ENCODE measurements around the gene UBFD1. TPM values are rescaled to one million over a fixed set of nuclear protein-coding genes. Genes with fewer than 3 reads are reported as not detected.

The UBFD1 gene
- total RNA-seq, 4 donors from 2014 or later: 31.9 to 53.6 (median 45.4) TPM

DNA sequence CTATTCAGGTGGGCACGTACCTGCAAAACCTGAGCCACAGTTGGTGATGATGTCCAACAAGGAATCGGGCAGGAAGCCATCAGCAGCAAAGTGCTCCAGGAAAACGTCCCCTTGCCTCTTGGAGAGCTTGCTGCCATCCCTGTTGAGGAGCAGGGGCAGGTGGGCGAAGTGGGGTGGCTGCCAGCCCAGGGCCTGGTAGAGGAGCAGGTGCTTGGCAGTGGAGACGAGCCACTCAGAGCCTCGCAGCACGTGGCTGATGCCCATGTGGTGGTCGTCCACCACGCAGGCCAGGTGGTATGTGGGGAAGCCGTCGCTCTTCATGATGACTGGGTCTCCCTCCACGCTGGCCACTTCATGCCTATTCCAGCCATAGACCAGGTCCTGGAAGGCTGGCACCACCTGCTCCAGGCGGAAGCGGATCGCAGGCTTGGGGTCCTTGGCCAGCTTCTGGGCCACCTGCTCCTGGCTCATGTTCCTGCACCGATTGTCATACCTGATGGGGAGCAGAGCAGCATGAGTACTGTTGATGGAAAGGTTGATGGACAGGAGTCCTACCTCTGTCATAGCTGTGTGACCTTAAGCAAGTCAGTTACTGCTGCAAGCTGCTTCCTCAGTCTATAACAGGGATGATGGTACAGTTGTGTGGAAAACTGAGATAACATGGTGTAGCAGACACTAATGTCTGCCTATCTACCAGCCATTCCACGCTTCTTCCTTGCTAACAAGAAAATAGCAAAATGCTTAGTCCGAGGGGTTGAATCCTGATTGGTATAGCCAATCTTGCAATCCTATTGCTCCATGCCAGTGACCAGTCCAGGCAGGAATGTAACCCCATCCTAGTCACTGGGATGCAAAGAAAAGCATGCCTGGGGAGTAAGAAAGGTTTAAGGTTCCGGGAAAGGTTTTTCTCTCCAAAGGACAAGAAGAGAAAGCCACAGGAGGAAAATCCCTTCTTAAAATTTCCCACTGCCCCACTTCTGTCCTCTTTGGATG, 22.4 kb upstream of the UBFD1 start:
- intact Hi-C loops (cut with DNase I): no loop called here
- H3K27ac ChIP-seq: no peak overlapping the region
- H3K27me3 ChIP-seq: no peaks in the 10 kb centered on the region
- no peak overlapping the region for H3K4me3 ChIP-seq
- WGBS, 2 donors: 84 to 86% methylated on average over 7 to 12 of the region's 19 CpGs
- DNase-seq: no peak
- H3K4me1 ChIP-seq: no peaks in the 10 kb centered on the region
- H3K9me3 ChIP-seq: no peaks in the 10 kb centered on the region
- TF ChIP-seq POLR2A (IDR thresholded peaks at IDR 0.05) (no peak), CTCF (IDR thresholded peaks at IDR 0.05) (no peak)
- peaks cover 18 to 89% (median 37%) of the 10 kb centered on the region in 3 donors for H3K36me3 ChIP-seq

DNA sequence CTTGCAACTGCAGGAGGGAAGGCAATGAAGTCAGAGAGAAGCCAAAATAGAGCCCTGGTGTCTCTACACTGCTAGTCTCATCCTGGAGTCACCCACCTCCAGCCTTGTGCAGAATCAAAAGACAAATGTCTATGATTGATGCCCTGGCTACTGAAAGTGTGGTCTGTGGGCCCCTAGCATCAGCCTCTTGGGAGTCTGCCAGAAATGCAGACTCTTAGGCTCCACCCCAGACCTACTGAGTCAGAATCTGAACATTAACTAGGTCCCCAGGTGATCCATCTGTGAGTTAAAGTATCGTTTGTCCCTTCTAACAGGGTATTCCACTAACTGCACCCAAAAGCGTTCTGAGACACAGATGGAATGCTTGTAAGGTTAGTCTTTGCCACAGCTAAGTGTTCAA, 21.6 kb upstream of the UBFD1 start:
- intact Hi-C loops (cut with DNase I): no loop called here
- peaks cover 18 to 89% (median 37%) of the 10 kb centered on the region in 3 donors for H3K36me3 ChIP-seq
- no peak for TF ChIP-seq POLR2A (IDR thresholded peaks at IDR 0.05)
- TF ChIP-seq CTCF (IDR thresholded peaks at IDR 0.05): peak in 1 of 6 experiments; percentile 6
- no peak overlapping the region for H3K4me3 ChIP-seq
- H3K27me3 ChIP-seq: no peaks in the 10 kb centered on the region
- H3K4me1 ChIP-seq: no peaks in the 10 kb centered on the region
- H3K9me3 ChIP-seq: no peaks in the 10 kb centered on the region
- WGBS, 2 donors: 46 to 64% methylated on average over 2 of the region's 2 CpGs
- H3K27ac ChIP-seq: no peak overlapping the region
- DNase-seq: no peak

GRCh38 chr16:23537390-23537789, 20.1 kb upstream of the UBFD1 start:
- peaks cover 10 to 89% (median 35%) of the 10 kb centered on the region in 3 donors for H3K36me3 ChIP-seq
- no peaks in the 10 kb centered on the region for H3K9me3 ChIP-seq
- 62 to 69% methylated on average over 3 of the region's 3 CpGs for WGBS, 2 donors
- no peak for DNase-seq
- H3K4me3 ChIP-seq: no peak overlapping the region
- intact Hi-C loops (cut with DNase I): no loop called here
- no peaks in the 10 kb centered on the region for H3K27me3 ChIP-seq
- TF ChIP-seq CTCF (IDR thresholded peaks at IDR 0.05) (no peak), POLR2A (IDR thresholded peaks at IDR 0.05) (no peak)
- H3K4me1 ChIP-seq: no peaks in the 10 kb centered on the region
- no peak overlapping the region for H3K27ac ChIP-seq

GRCh38 chr16:23538919-23539278, 18.6 kb upstream of the UBFD1 start:
- Histone ChIP-seq H3K9me3 (no peaks in the 10 kb centered on the region), H3K27me3 (no peaks in the 10 kb centered on the region), H3K27ac (no peak overlapping the region), H3K36me3 (peaks cover 8 to 89% (median 20%) of the 10 kb centered on the region in 3 donors), H3K4me3 (no peak overlapping the region), H3K4me1 (no peaks in the 10 kb centered on the region)
- WGBS, 2 donors: 75 to 77% methylated on average over 1 of the region's 1 CpG
- TF ChIP-seq POLR2A (IDR thresholded peaks at IDR 0.05) (no peak), CTCF (IDR thresholded peaks at IDR 0.05) (no peak)
- DNase-seq: no peak
- intact Hi-C loops (cut with DNase I): no loop called here
